WI38 (cell line): ENCODE results near the gene TPM2.
A peak's percentile ranks its signal among the peaks of the same experiment; 100 is the strongest.

ENCODE experiments used
- H3K4me3 ChIP-seq: 2 replicates; pipeline ENCODE4 v1.5.1; 2011; ENCODE audit warnings: low read depth, mild to moderate bottlenecking, control low read depth, low read length
- CTCF ChIP-seq: IDR thresholded peaks from 2 replicates; pipeline ENCODE4 v1.5.1; 2012; ENCODE audit warnings: low read depth, mild to moderate bottlenecking, control low read depth, low read length

TPM2 gene

DNA sequence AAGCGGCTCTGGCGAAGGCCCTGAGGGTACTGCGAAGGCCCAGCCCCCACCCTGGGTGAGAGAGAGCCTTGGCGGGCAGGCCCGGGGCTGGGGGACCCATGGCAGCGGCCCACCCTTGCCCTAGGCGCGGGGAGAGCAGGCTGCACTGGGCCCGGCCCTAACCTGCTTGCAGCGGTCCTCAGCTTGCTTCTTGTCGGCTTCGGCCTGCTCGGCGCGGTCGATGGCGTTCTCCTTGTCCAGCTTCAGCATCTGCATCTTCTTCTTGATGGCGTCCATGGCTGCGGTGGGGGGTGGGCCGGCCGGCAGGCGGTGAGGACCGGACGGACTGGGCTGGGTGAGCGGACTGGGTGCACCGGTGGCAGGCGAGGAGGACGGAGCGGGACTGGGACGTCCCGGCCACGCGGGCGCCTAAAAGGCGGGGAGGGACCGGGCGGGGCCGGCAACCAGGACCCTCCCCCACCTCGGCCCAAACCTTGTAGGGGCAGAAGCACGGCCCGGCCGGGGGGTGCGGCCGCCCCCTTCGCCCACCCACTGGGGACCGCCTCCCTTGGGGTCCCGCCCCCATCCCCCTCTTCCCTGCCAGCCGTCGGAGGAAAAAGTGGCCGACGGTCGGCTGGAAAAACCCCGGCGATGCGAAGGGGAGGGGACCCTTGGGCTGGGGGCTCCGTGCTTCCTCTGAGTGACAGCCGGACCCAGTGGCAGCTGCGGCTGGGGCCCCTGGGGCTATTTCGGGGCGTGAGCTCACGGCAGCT, at the start of gene TPM2:
Gene TPM2, minus strand, starts transcription at position 384 of the 752 bp plus-strand sequence. Its CDS starts 108 bp downstream, at position 276.
- peak within 1 kb of the TSS; percentile 100 for H3K4me3 ChIP-seq
- no peak for TF ChIP-seq CTCF

DNA sequence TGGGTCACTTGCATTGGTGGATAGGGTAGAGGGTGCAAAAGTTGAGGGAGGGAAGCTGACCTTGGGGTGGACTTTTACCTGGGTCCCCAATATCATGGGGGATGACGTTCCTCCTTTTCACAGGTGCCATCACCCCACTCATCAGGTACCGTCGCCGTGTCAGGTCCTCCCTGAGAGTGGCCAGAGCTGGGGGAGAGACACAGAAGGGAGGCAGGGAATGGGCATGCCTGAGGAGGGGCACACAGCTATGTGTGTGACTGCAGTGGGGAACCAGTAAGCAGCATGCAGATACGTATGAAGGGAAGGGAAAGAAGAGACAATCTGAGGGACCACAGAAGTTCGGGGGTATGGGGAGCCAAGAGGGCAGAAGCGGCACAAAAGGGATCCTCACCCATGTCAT, 49.2 kb upstream of the TPM2 start:
- no peak for TF ChIP-seq CTCF
- no peak overlapping the region for H3K4me3 ChIP-seq

DNA sequence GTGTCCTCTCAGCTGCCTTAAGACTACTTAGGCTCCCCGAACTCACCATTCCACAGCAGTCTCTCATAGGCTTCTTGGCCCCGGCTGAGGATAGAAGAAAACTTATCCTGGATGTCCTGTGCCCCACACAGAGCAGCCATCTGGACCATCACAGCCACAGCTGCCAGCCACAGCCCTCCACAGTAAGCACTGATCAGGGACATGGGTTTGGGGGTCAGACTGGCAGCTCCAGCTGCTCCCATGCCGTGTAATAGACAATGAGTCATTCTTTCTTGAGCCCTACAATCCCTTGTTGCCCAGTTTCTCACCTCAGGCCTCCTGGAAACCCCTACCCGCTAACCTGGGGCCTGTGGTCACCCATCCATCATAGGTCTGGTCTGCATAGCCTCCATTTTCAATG, 48.5 kb upstream of the TPM2 start:
- TF ChIP-seq CTCF, result no peak

DNA sequence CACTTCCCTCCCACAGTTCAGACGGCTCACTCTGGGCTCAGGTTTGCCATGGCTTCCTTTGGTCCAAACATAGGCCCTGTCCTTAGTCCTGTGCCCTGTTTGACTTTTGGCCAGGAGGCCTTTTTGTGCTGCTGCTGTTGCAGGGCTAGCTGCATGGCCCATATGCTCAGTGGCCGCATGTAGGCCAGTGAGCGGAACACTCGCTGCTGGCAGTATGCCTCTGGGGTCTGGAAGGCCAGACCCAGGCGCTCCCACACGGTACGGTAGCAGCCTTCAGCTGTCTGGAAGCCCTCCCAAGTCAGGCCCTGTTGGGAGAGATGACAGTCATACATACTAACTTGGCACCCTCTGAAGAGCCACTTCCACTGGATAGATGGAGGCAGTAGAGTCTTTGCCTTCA, 47.4 kb upstream of the TPM2 start:
- H3K4me3 ChIP-seq, result no peak overlapping the region
- TF ChIP-seq CTCF, result no peak

More for the DNA sequence above, 48.5 kb upstream of the TPM2 start:
- H3K4me3 ChIP-seq, result no peak overlapping the region

- H3K4me3 ChIP-seq, result no peak overlapping the region
- TF ChIP-seq CTCF, result peak; percentile 94
Observed at GRCh38 chr9:35736201-35736633, 46.5 kb upstream of the TPM2 start.

GRCh38 chr9:35734096-35734495, 44.4 kb upstream of the TPM2 start:
- H3K4me3 ChIP-seq, result peak overlapping the region; percentile 86
- no peak for TF ChIP-seq CTCF

DNA sequence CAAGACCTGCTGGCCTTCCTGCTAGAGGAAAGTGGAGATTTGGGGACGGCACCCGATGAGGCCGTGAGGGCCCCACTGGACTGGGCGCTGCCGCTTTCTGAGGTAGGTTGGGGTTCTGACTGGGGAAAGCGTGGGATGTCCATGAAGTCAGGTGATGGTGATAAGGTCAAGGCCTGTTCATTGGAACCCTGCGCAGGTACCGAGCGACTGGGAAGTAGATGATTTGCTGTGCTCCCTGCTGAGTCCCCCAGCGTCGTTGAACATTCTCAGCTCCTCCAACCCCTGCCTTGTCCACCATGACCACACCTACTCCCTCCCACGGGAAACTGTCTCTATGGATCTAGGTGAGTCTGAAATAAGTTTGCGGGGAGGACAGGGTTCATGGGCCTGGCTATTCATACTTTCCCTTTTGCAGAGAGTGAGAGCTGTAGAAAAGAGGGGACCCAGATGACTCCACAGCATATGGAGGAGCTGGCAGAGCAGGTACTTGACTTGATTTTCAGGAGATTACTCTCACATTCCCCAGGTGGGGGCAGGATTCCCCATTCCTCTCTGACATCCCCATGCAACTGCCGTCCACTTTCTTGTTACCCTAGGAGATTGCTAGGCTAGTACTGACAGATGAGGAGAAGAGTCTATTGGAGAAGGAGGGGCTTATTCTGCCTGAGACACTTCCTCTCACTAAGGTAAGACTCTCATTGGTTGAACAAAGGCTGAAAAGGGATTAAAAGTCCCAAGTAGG, 43.2 kb upstream of the TPM2 start:
- no peak for TF ChIP-seq CTCF
- H3K4me3 ChIP-seq, result peak overlapping the region; percentile 86
